ENCODE data around the gene CLIC4.

CLIC4 gene

GRCh38 chr1:24862775-24863483, 117.7 kb downstream of the CLIC4 start:
- DNase-seq = no peak

GRCh38 chr1:24864370-24864777, 119.1 kb downstream of the CLIC4 start:
- no peak for DNase-seq

- DNase-seq = no peak
Measured at GRCh38 chr1:24865168-24865567, 119.9 kb downstream of the CLIC4 start.

- no peak for DNase-seq
Measured at GRCh38 chr1:24865587-24865986, 120.3 kb downstream of the CLIC4 start.

- no peak for DNase-seq
Measured at GRCh38 chr1:24866211-24867083, 121.2 kb downstream of the CLIC4 start.

- no peak for DNase-seq
Measured at GRCh38 chr1:24867084-24867870, 122.0 kb downstream of the CLIC4 start.

GRCh38 chr1:24868016-24868875, 123.0 kb downstream of the CLIC4 start:
- no peak for DNase-seq

- DNase-seq = no peak
Measured at GRCh38 chr1:24870551-24871195, 125.4 kb downstream of the CLIC4 start.

- no peak for DNase-seq
Measured at GRCh38 chr1:24871306-24871901, 126.2 kb downstream of the CLIC4 start.

GRCh38 chr1:24872061-24872850, 127.0 kb downstream of the CLIC4 start:
- DNase-seq = no peak

GRCh38 chr1:24873148-24873547, 127.9 kb downstream of the CLIC4 start:
- DNase-seq = no peak

- DNase-seq = no peak
Measured at GRCh38 chr1:24874056-24874455, 128.8 kb downstream of the CLIC4 start.

GRCh38 chr1:24874611-24875234, 129.5 kb downstream of the CLIC4 start:
- DNase-seq = no peak

- no peak for DNase-seq
Measured at GRCh38 chr1:24875257-24875656, 130.0 kb downstream of the CLIC4 start.

GRCh38 chr1:24875991-24876506, 130.8 kb downstream of the CLIC4 start:
- no peak for DNase-seq

- DNase-seq = no peak
Measured at GRCh38 chr1:24878045-24878444, 132.8 kb downstream of the CLIC4 start.

GRCh38 chr1:24878775-24879742, 133.8 kb downstream of the CLIC4 start:
- DNase-seq = no peak

GRCh38 chr1:24881034-24881433, 135.8 kb downstream of the CLIC4 start:
- no peak for DNase-seq

- DNase-seq = no peak
Measured at GRCh38 chr1:24884751-24885150, 139.5 kb downstream of the CLIC4 start.
